HepG2 (cell line): ENCODE data around the gene L3MBTL4.

Experiments used
- CHD4 ChIP-seq: fragments of 200-600 bp; sonication (generic); IDR thresholded peaks from 2 replicates; pipeline ENCODE4 v1.7.0; 2017; ENCODE audit warnings: mild to moderate bottlenecking, low read length, borderline replicate concordance
- CTCF ChIP-seq: sonication (generic); formaldehyde crosslinking; IDR thresholded peaks from 2 replicates; pipeline ENCODE4 v1.5.0; 2020; ENCODE audit warnings: mild to moderate bottlenecking, missing genetic modification reagents, moderate library complexity
- MXI1 ChIP-seq: IDR thresholded peaks from 3 replicates; pipeline ENCODE4 v1.6.1; 2012; ENCODE audit warnings: low read depth, low read length, inconsistent platforms, borderline replicate concordance
- PAWR ChIP-seq: sonication (generic); formaldehyde crosslinking; IDR thresholded peaks from 2 replicates; pipeline ENCODE4 v1.4.0; 2020; ENCODE audit warnings: missing genetic modification reagents, mild to moderate bottlenecking, borderline replicate concordance
- RAD51 ChIP-seq: fragments of 450-650 bp; IDR thresholded peaks from 2 replicates; pipeline ENCODE4 v1.6.1; 2016; ENCODE audit warnings: borderline replicate concordance
- RNF2 ChIP-seq: fragments of 450-650 bp; conservative IDR thresholded peaks from 2 replicates; pipeline ENCODE4 v1.6.1; 2016; ENCODE audit warnings: low read depth
- TCF12 ChIP-seq, 2 experiments: fragments of 450-650 bp in 1 of 2; sonication (generic) in 1 of 2; formaldehyde crosslinking in 1 of 2; IDR thresholded peaks; 2 replicates each; pipeline versions ENCODE4 v1.6.1 to v1.8.0; 2017 to 2022; ENCODE audit warnings: antibody characterized with exemption in 1 of 2, mild to moderate bottlenecking in 1 of 2, missing genetic modification reagents in 1 of 2, moderate library complexity in 1 of 2
- ZNF274 ChIP-seq: sonication (generic); formaldehyde crosslinking; IDR thresholded peaks from 2 replicates; pipeline ENCODE4 v1.5.1; 2020; ENCODE audit warnings: mild to moderate bottlenecking, missing genetic modification reagents

- TF ChIP-seq PAWR (CRISPR knock-in tag), result no peak
- TF ChIP-seq CHD4, result no peak
- no peak for TF ChIP-seq MXI1
- no peak for TF ChIP-seq RAD51
- TF ChIP-seq RNF2, result no peak
- TF ChIP-seq CTCF, result no peak
- no peak for TF ChIP-seq ZNF274
- no peak for TF ChIP-seq TCF12 (IDR thresholded peaks at IDR 0.05)
- TF ChIP-seq TCF12 (CRISPR knock-in tag; IDR thresholded peaks at IDR 0.05), result no peak
Observed at GRCh38 chr18:6397931-6398566, 16.7 kb downstream of the L3MBTL4 start.
